IMR-90 (cell line): Measurements from ENCODE around the gene COMMD1. TPM values are rescaled to one million over a fixed set of nuclear protein-coding genes. Genes with fewer than 3 reads are reported as not detected.

Experiments
- ATAC-seq: fragments of 200-7000 bp; cut with Tn5 transposase; 2 replicates; pipeline ENCODE4 v1.9.1; 2020; ENCODE audit warnings: low read depth, mild to moderate bottlenecking, moderate library complexity
- BruUV-seq: library from RNA; stranded (reverse); fragments of 400-500 nt; replicated peaks from 2 replicates; lab custom pipeline; 2021; lab: Mats Ljungman, UMichigan
- CTCF ChIA-PET: fragments of 300-600 bp; formaldehyde crosslinking; extraction: SDS; loops from one replicate; lab custom pipeline; 2021; ENCODE audit warnings: antibody characterized with exemption; lab: Yijun Ruan, JAX
- POLR2A ChIA-PET: fragments of 300-600 bp; sonication (Branson Sonifier 250); formaldehyde crosslinking; loops from one replicate; lab custom pipeline; 2022; ENCODE audit warnings: antibody characterized with exemption; ENCODE audit not compliant: unreplicated experiment; lab: Charles Lee
- DNase-seq: peaks from one replicate; pipeline ENCODE4 v3.0.0; 2013
- H2AFZ ChIP-seq: replicated peaks from 2 replicates; pipeline ENCODE3; 2013; ENCODE audit warnings: low read length, mild to moderate bottlenecking; ENCODE audit not compliant: poor library complexity
- H2AK5ac ChIP-seq: 2 replicates; pipeline ENCODE4 v1.6.1; 2013; ENCODE audit warnings: low read depth, low read length, inconsistent platforms
- H2AK9ac ChIP-seq: replicated peaks from 2 replicates; pipeline ENCODE3; 2013; ENCODE audit warnings: mild to moderate bottlenecking, low read depth, low read length, moderate library complexity; ENCODE audit not compliant: poor library complexity
- H2BK120ac ChIP-seq: 2 replicates; pipeline ENCODE4 v1.6.1; 2013; ENCODE audit warnings: low read depth, low read length, inconsistent platforms
- H2BK15ac ChIP-seq: 3 replicates; pipeline ENCODE4 v1.6.1; 2013; ENCODE audit warnings: low read depth, low read length, inconsistent platforms
- H2BK20ac ChIP-seq: 2 replicates; pipeline ENCODE4 v1.6.1; 2013; ENCODE audit warnings: low read depth, mild to moderate bottlenecking, inconsistent platforms, low read length, moderate library complexity
- H2BK5ac ChIP-seq: 2 replicates; pipeline ENCODE4 v1.6.1; 2013; ENCODE audit warnings: mild to moderate bottlenecking, low read depth, low read length, inconsistent platforms; ENCODE audit not compliant: poor library complexity, severe bottlenecking
- H3K14ac ChIP-seq: replicated peaks from 2 replicates; pipeline ENCODE4 v1.6.1; 2013; ENCODE audit warnings: low read depth, low read length, inconsistent platforms
- H3K18ac ChIP-seq: 2 replicates; pipeline ENCODE4 v1.6.1; 2013; ENCODE audit warnings: low read depth, low read length, control low read depth
- H3K23ac ChIP-seq: 2 replicates; pipeline ENCODE4 v1.6.1; 2013; ENCODE audit warnings: low read depth, low read length, inconsistent platforms
- H3K27ac ChIP-seq: 2 replicates; pipeline ENCODE4 v1.5.1; 2013; ENCODE audit warnings: mild to moderate bottlenecking, control low read depth, low read length; ENCODE audit not compliant: insufficient read depth
- H3K27me3 ChIP-seq: 2 replicates; pipeline ENCODE4 v1.6.1; 2013; ENCODE audit warnings: low read length; ENCODE audit not compliant: control insufficient read depth, insufficient read depth
- H3K36me3 ChIP-seq: 2 replicates; pipeline ENCODE4 v1.6.1; 2013; ENCODE audit warnings: low read length, mixed read lengths; ENCODE audit not compliant: control insufficient read depth, insufficient read depth
- H3K4ac ChIP-seq: 2 replicates; pipeline ENCODE4 v1.6.1; 2013; ENCODE audit warnings: low read depth, low read length, inconsistent platforms
- H3K4me1 ChIP-seq: 2 replicates; pipeline ENCODE4 v1.6.1; 2013; ENCODE audit warnings: low read length, mixed read lengths; ENCODE audit not compliant: control insufficient read depth, insufficient read depth
- H3K4me2 ChIP-seq: 2 replicates; pipeline ENCODE4 v1.6.1; 2013; ENCODE audit warnings: low read depth, mild to moderate bottlenecking, control low read depth, low read length, moderate library complexity
- H3K4me3 ChIP-seq: 2 replicates; pipeline ENCODE4 v1.5.1; 2013; ENCODE audit warnings: low read depth, mild to moderate bottlenecking, control low read depth, low read length, moderate library complexity; ENCODE audit not compliant: insufficient read depth
- H3K56ac ChIP-seq: 2 replicates; pipeline ENCODE4 v1.6.1; 2013; ENCODE audit warnings: low read length, inconsistent platforms; ENCODE audit not compliant: insufficient read depth; ENCODE audit errors: extremely low read depth
- H3K79me1 ChIP-seq, 2 experiments: 2 replicates each; pipeline ENCODE4 v1.6.1; 2013; ENCODE audit warnings: low read length in 2 of 2, inconsistent platforms in 1 of 2, low read depth in 1 of 2
- H3K9ac ChIP-seq: 2 replicates; pipeline ENCODE4 v1.6.1; 2013; ENCODE audit warnings: low read depth, low read length, control low read depth
- H3K9me1 ChIP-seq: 2 replicates; pipeline ENCODE4 v1.6.1; 2013; ENCODE audit warnings: low read length, inconsistent platforms; ENCODE audit not compliant: insufficient read depth
- H3K9me3 ChIP-seq: 2 replicates; pipeline ENCODE4 v1.6.1; 2013; ENCODE audit warnings: low read length; ENCODE audit not compliant: control insufficient read depth, insufficient read depth
- H4K20me1 ChIP-seq: 2 replicates; pipeline ENCODE4 v1.6.1; 2013; ENCODE audit warnings: low read length, inconsistent platforms; ENCODE audit not compliant: insufficient read depth
- H4K5ac ChIP-seq: 2 replicates; pipeline ENCODE4 v1.6.1; 2013; ENCODE audit warnings: mild to moderate bottlenecking, low read depth, low read length, control low read depth
- H4K8ac ChIP-seq, 2 experiments: 2 replicates each; pipeline ENCODE4 v1.6.1; 2013; ENCODE audit warnings: low read depth in 2 of 2, low read length in 2 of 2, control low read depth in 1 of 2, inconsistent platforms in 1 of 2
- H4K91ac ChIP-seq: 2 replicates; pipeline ENCODE4 v1.6.1; 2013; ENCODE audit warnings: low read depth, low read length, inconsistent platforms; ENCODE audit not compliant: insufficient read depth
- CEBPB ChIP-seq: IDR thresholded peaks from 2 replicates; pipeline ENCODE4 v1.6.1; 2012; ENCODE audit warnings: low read depth, low read length, improper control_type of control experiment
- CHD1 ChIP-seq: IDR thresholded peaks from 2 replicates; pipeline ENCODE4 v1.6.1; 2012; ENCODE audit warnings: low read depth, low read length, improper control_type of control experiment
- ELK1 ChIP-seq: fragments of 150-350 bp; IDR thresholded peaks from 2 replicates; pipeline ENCODE4 v1.6.1; 2016; ENCODE audit warnings: low read depth, mild to moderate bottlenecking, low read length, moderate library complexity, borderline replicate concordance
- MAFK ChIP-seq: IDR thresholded peaks from 2 replicates; pipeline ENCODE4 v1.6.1; 2012; ENCODE audit warnings: low read depth, low read length, improper control_type of control experiment
- MAZ ChIP-seq: IDR thresholded peaks from 2 replicates; pipeline ENCODE4 v1.6.1; 2012; ENCODE audit warnings: low read depth, mild to moderate bottlenecking, low read length, improper control_type of control experiment, moderate library complexity, borderline replicate concordance
- POLR2A ChIP-seq: IDR thresholded peaks from 2 replicates; pipeline ENCODE4 v1.6.1; 2012; ENCODE audit warnings: mild to moderate bottlenecking, low read depth, low read length
- RAD21 ChIP-seq: IDR thresholded peaks from 2 replicates; pipeline ENCODE4 v1.6.1; 2012; ENCODE audit warnings: low read length, improper control_type of control experiment
- RCOR1 ChIP-seq: IDR thresholded peaks from 2 replicates; pipeline ENCODE4 v1.6.1; 2012; ENCODE audit warnings: mild to moderate bottlenecking, low read length, improper control_type of control experiment; ENCODE audit not compliant: insufficient replicate concordance
- RFX5 ChIP-seq: IDR thresholded peaks from 2 replicates; pipeline ENCODE4 v1.8.0; 2012; ENCODE audit warnings: low read depth, mild to moderate bottlenecking, low read length, moderate library complexity
- SMC3 ChIP-seq: fragments of 150-350 bp; IDR thresholded peaks from 2 replicates; pipeline ENCODE4 v1.6.1; 2016; ENCODE audit warnings: low read depth, mild to moderate bottlenecking, antibody characterized with exemption, low read length, moderate library complexity
- WGBS, 2 experiments: methylation state at CpG; one replicate each; pipeline versions ENCODE4 v1.1.5 to v1.1.7; 2013; ENCODE audit warnings: missing lambda C conversion rate in 2 of 2; ENCODE audit not compliant: insufficient read length in 1 of 2; ENCODE audit errors: extremely low coverage in 2 of 2; 5-methylcytosine and 5-hydroxymethylcytosine counted together
- dilution Hi-C: fragments of 300-500 bp; cut with HindIII; formaldehyde crosslinking; loops from one replicate; pipeline ENCODE4 v1.14.3; 2018; ENCODE audit warnings: low sequenced_read_pairs; ENCODE audit not compliant: unreplicated experiment
- in situ Hi-C: fragments of 300-500 bp; cut with MboI; formaldehyde crosslinking; loops from 3 replicates; pipeline ENCODE4 v1.14.3; 2019; ENCODE audit warnings: low sequenced_read_pairs, inconsistent platforms, mixed read lengths
- intact Hi-C: fragments of 100-400 bp; cut with micrococcal nuclease; formaldehyde crosslinking; loops from 2 replicates; pipeline ENCODE4 v1.10.0; 2022
- polyA plus RNA-seq, 3 experiments: library from polyadenylated mRNA; depleted of rRNA; stranded (reverse); fragments of >200 nt; gene quantifications; 2 replicates each; pipeline ENCODE4 v1.2.3, GENCODE V29; 2012; ENCODE audit warnings: low replicate concordance in 1 of 3
- total RNA-seq: library from RNA; depleted of rRNA; stranded (reverse); fragments of >200 nt; gene quantifications from 2 replicates; pipeline ENCODE4 v1.2.3, GENCODE V29; 2012

The COMMD1 gene
- total and polyA plus RNA-seq, 2 of the 4 experiments (the other 2 are of a cell fraction), result 42.8 to 60.4 TPM

- no peak overlapping the region for H2AK9ac ChIP-seq
- H2BK5ac ChIP-seq, result no peak overlapping the region
- CTCF ChIA-PET, result no interaction called here
- H2BK15ac ChIP-seq, result no peak overlapping the region
- POLR2A ChIA-PET, result no interaction called here
- H4K8ac ChIP-seq, result no peak overlapping the region
- H2AK5ac ChIP-seq, result no peak overlapping the region
- H3K9me3 ChIP-seq, result no peaks in the 10 kb centered on the region
- H2BK20ac ChIP-seq, result no peak overlapping the region
- no peak overlapping the region for H2BK120ac ChIP-seq
- no peak overlapping the region for H3K14ac ChIP-seq
- no TSS peak for BruUV-seq
- dilution Hi-C loops, result no loop called here
- H3K4ac ChIP-seq, result no peak overlapping the region
- no peak overlapping the region for H4K5ac ChIP-seq
- H3K4me3 ChIP-seq, result no peak overlapping the region
- no peak overlapping the region for H3K4me2 ChIP-seq
- TF ChIP-seq MAFK (no peak), RAD21 (no peak), POLR2A (no peak), CEBPB (no peak), ELK1 (no peak), RCOR1 (no peak), MAZ (no peak), SMC3 (no peak), RFX5 (no peak), CHD1 (no peak)
- H2AFZ ChIP-seq, result no peak overlapping the region
- H3K27me3 ChIP-seq, result no peaks in the 10 kb centered on the region
- peaks cover 6% of the 10 kb centered on the region; the same call in 1 of the 2 replicates for H3K9me1 ChIP-seq
- intact Hi-C loops, result no loop called here
- peaks cover 1% of the 10 kb centered on the region; the same call in 1 of the 2 replicates for H3K4me1 ChIP-seq
- in situ Hi-C loops, result no loop called here
- peak; percentile 36 for DNase-seq
- no peak overlapping the region for H3K18ac ChIP-seq
- no peak overlapping the region for H4K91ac ChIP-seq
- no peaks in the 10 kb centered on the region for H3K79me1 ChIP-seq
- no peaks in the 10 kb centered on the region for H3K36me3 ChIP-seq
- peak; percentile 70 for ATAC-seq
- H3K56ac ChIP-seq, result no peak overlapping the region
- H3K9ac ChIP-seq, result no peak overlapping the region
- WGBS, 2 experiments, result 40% methylated on average over 1 of the region's 4 CpGs; no CpG with 5 or more reads in 1 of the 2 experiments
- H3K27ac ChIP-seq, result no peak overlapping the region
- no peak overlapping the region for H3K23ac ChIP-seq
- no peaks in the 10 kb centered on the region for H4K20me1 ChIP-seq
These were observed 205.0 kb downstream of the COMMD1 start for GRCh38 chr2:62110415-62111025.
